H1 (cell line): ENCODE measurements around the gene DCBLD1. TPM values are rescaled to one million over a fixed set of nuclear protein-coding genes. Genes with fewer than 3 reads are reported as not detected.

Experiments used
- CTCF ChIA-PET: fragments of 300-600 bp; sonication (Branson Sonifier 250); formaldehyde crosslinking; loops from one replicate; lab custom pipeline; 2021; ENCODE audit not compliant: partially characterized antibody; lab: Charles Lee
- POLR2A ChIA-PET: fragments of 300-600 bp; sonication (Branson Sonifier 250); formaldehyde crosslinking; loops from one replicate; lab custom pipeline; 2021; ENCODE audit warnings: inconsistent platforms; ENCODE audit not compliant: partially characterized antibody; lab: Charles Lee
- DNase-seq, 2 experiments: peaks; one replicate each; pipeline versions ENCODE4 v3.0.0 to v3.0.0-alpha.2; 2010 to 2022; ENCODE audit warnings: low spot score in 2 of 2, low read depth in 1 of 2, mixed read lengths in 1 of 2
- FAIRE-seq: peaks from 2 replicates; lab custom pipeline; 2011; peaks lifted over from hg19 to GRCh38; lab: Jason Lieb, UNC
- H2AFZ ChIP-seq: 2 replicates; pipeline ENCODE4 v1.8.1; 2012; ENCODE audit warnings: low read length, inconsistent platforms
- H2AK5ac ChIP-seq: 2 replicates; pipeline ENCODE4 v1.6.1; 2013; ENCODE audit warnings: low read depth, low read length
- H2BK120ac ChIP-seq: replicated peaks from 2 replicates; pipeline ENCODE3; 2013; ENCODE audit warnings: low read depth, low read length, inconsistent platforms
- H2BK12ac ChIP-seq: 2 replicates; pipeline ENCODE4 v1.6.1; 2013; ENCODE audit warnings: low read depth, low read length
- H2BK15ac ChIP-seq: 2 replicates; pipeline ENCODE4 v1.6.1; 2013; ENCODE audit warnings: low read length
- H2BK20ac ChIP-seq: 2 replicates; pipeline ENCODE4 v1.6.1; 2013; ENCODE audit warnings: low read length
- H2BK5ac ChIP-seq: 2 replicates; pipeline ENCODE4 v1.6.1; 2013; ENCODE audit warnings: low read depth, low read length
- H3K14ac ChIP-seq: 2 replicates; pipeline ENCODE4 v1.6.1; 2013; ENCODE audit warnings: inconsistent platforms; ENCODE audit not compliant: insufficient read length
- H3K18ac ChIP-seq: 2 replicates; pipeline ENCODE4 v1.6.1; 2013; ENCODE audit warnings: low read length; ENCODE audit errors: extremely low read depth
- H3K23ac ChIP-seq: 2 replicates; pipeline ENCODE4 v1.6.1; 2013; ENCODE audit warnings: inconsistent platforms; ENCODE audit not compliant: insufficient read length
- H3K23me2 ChIP-seq: 2 replicates; pipeline ENCODE4 v1.6.1; 2013; ENCODE audit warnings: low read depth, low read length
- H3K27ac ChIP-seq: 2 replicates; pipeline ENCODE4 v1.6.1; 2011; ENCODE audit warnings: low read depth, low read length, inconsistent platforms
- H3K27me3 ChIP-seq, 4 experiments: replicated peaks in 1 of 4; 1 replicate in 1 of 4; 2 replicates in 3 of 4; pipeline versions ENCODE4 v1.6.1 to v1.8.1; 2011 to 2013; ENCODE audit warnings: low read length in 3 of 4, mild to moderate bottlenecking in 3 of 4, inconsistent platforms in 2 of 4, mixed read lengths in 2 of 4, moderate library complexity in 1 of 4; ENCODE audit not compliant: control insufficient read depth in 3 of 4, insufficient read depth in 3 of 4; ENCODE audit errors: extremely low read depth in 1 of 4
- H3K36me3 ChIP-seq, 4 experiments: 2 replicates each; pipeline versions ENCODE4 v1.6.1 to v1.8.1; 2011 to 2013; ENCODE audit warnings: mild to moderate bottlenecking in 4 of 4, low read length in 3 of 4, moderate library complexity in 2 of 4, control low read depth in 1 of 4, inconsistent platforms in 1 of 4; ENCODE audit not compliant: insufficient read depth in 4 of 4, control insufficient read depth in 2 of 4
- H3K4ac ChIP-seq: replicated peaks from 2 replicates; pipeline ENCODE3; 2013; ENCODE audit warnings: low read length, low read depth, mixed read lengths, inconsistent platforms; ENCODE audit not compliant: insufficient read length
- H3K4me1 ChIP-seq, 4 experiments: replicated peaks in 1 of 4; 1 replicate in 1 of 4; 2 replicates in 3 of 4; pipeline versions ENCODE4 v1.6.1 to v1.8.1; 2011 to 2013; ENCODE audit warnings: low read length in 3 of 4, inconsistent platforms in 2 of 4, mixed read lengths in 1 of 4; ENCODE audit not compliant: insufficient read depth in 4 of 4, control insufficient read depth in 3 of 4
- H3K4me2 ChIP-seq, 2 experiments: 2 replicates each; pipeline versions ENCODE4 v1.6.1 to v1.8.1; 2011 to 2013; ENCODE audit warnings: low read depth in 2 of 2, low read length in 2 of 2, control low read depth in 1 of 2, inconsistent platforms in 1 of 2, mild to moderate bottlenecking in 1 of 2; ENCODE audit not compliant: insufficient read depth in 1 of 2
- H3K4me3 ChIP-seq, 4 experiments: fragments of 200-600, 300-600 bp in 1 of 4; sonication (generic), shearing (Covaris generic), sonication (Bioruptor Twin) in 1 of 4; 2 replicates each; pipeline versions ENCODE4 v1.5.1 to v1.8.1; 2011 to 2016; ENCODE audit warnings: low read length in 4 of 4, low read depth in 3 of 4, control low read depth in 2 of 4, inconsistent platforms in 2 of 4, mild to moderate bottlenecking in 2 of 4, mixed read lengths in 1 of 4, moderate library complexity in 1 of 4; ENCODE audit not compliant: insufficient read depth in 2 of 4; ENCODE audit errors: extremely low read depth in 1 of 4
- H3K56ac ChIP-seq: replicated peaks from 2 replicates; pipeline ENCODE3; 2013; ENCODE audit warnings: low read depth, mild to moderate bottlenecking, mixed read lengths, low read length, inconsistent platforms; ENCODE audit not compliant: insufficient read length
- H3K79me1 ChIP-seq: 2 replicates; pipeline ENCODE4 v1.6.1; 2013; ENCODE audit warnings: low read depth, low read length, control low read depth
- H3K79me2 ChIP-seq, 2 experiments: 2 replicates each; pipeline versions ENCODE4 v1.6.1 to v1.8.1; 2012 to 2013; ENCODE audit warnings: low read length in 2 of 2, mild to moderate bottlenecking in 2 of 2, inconsistent platforms in 1 of 2; ENCODE audit not compliant: insufficient read depth in 2 of 2, control insufficient read depth in 1 of 2
- H3K9ac ChIP-seq, 4 experiments: replicated peaks in 1 of 4; 1 replicate in 1 of 4; 2 replicates in 3 of 4; pipeline versions ENCODE4 v1.6.1 to v1.8.1; 2011 to 2013; ENCODE audit warnings: low read depth in 3 of 4, low read length in 3 of 4, control low read depth in 2 of 4, mild to moderate bottlenecking in 2 of 4, moderate library complexity in 2 of 4, inconsistent platforms in 1 of 4; ENCODE audit errors: extremely low read depth in 1 of 4
- H3K9me3 ChIP-seq, 2 experiments: 2 replicates each; pipeline versions ENCODE4 v1.6.1 to v1.8.1; 2012 to 2013; ENCODE audit warnings: mild to moderate bottlenecking in 2 of 2, moderate library complexity in 2 of 2, control low read depth in 1 of 2, inconsistent platforms in 1 of 2, low read depth in 1 of 2, low read length in 1 of 2, mixed read lengths in 1 of 2; ENCODE audit not compliant: insufficient read depth in 2 of 2
- H4K20me1 ChIP-seq, 2 experiments: replicated peaks in 1 of 2; 2 replicates each; pipeline versions ENCODE3 to v1.8.1; 2011 to 2013; ENCODE audit warnings: inconsistent platforms in 2 of 2, low read length in 2 of 2, mild to moderate bottlenecking in 1 of 2; ENCODE audit not compliant: insufficient read depth in 2 of 2, control insufficient read depth in 1 of 2
- H4K5ac ChIP-seq: 2 replicates; pipeline ENCODE4 v1.6.1; 2013; ENCODE audit warnings: low read length, low read depth, mixed read lengths, inconsistent platforms; ENCODE audit not compliant: insufficient read length
- H4K8ac ChIP-seq: 2 replicates; pipeline ENCODE4 v1.8.0; 2013; ENCODE audit warnings: mild to moderate bottlenecking, moderate library complexity, low read length, inconsistent platforms; ENCODE audit not compliant: insufficient read depth; ENCODE audit errors: extremely low read depth
- H4K91ac ChIP-seq: replicated peaks from 2 replicates; pipeline ENCODE3; 2013; ENCODE audit warnings: low read length, mixed read lengths, inconsistent platforms; ENCODE audit not compliant: insufficient read length
- JUND ChIP-seq: IDR thresholded peaks from 2 replicates; pipeline ENCODE4 v1.6.1; 2011; ENCODE audit warnings: mild to moderate bottlenecking, improper control_type of control experiment, low read length
- TBP ChIP-seq: IDR thresholded peaks from 2 replicates; pipeline ENCODE4 v1.6.1; 2011; ENCODE audit warnings: low read depth, low read length, improper control_type of control experiment
- WGBS, 2 experiments: shearing (Covaris generic) in 1 of 2; methylation state at CpG; one replicate each; pipeline versions ENCODE4 v1.1.6 to v1.1.7; 2013 to 2015; ENCODE audit warnings: low lambda C conversion rate in 2 of 2, mixed read lengths in 2 of 2, inconsistent platforms in 1 of 2, low coverage in 1 of 2, missing lambda C conversion rate in 1 of 2; ENCODE audit not compliant: insufficient replicate concordance in 2 of 2, insufficient coverage in 1 of 2, insufficient read length in 1 of 2; ENCODE audit errors: extremely low coverage in 1 of 2, missing lambda C conversion rate in 1 of 2; 5-methylcytosine and 5-hydroxymethylcytosine counted together
- polyA plus RNA-seq, 7 experiments: library from polyadenylated mRNA; depleted of rRNA in 3 of 7; stranded (reverse) in 5 of 7; unstranded in 2 of 7; fragments of >200 nt in 5 of 7; fragments of 200-250 nt in 2 of 7; gene quantifications; 1 replicate in 5 of 7; 2 replicates in 1 of 7; 4 replicates in 1 of 7; pipeline versions ENCODE4 v1.2.1 to v1.2.3, GENCODE V29; 2011 to 2013; ENCODE audit warnings: missing spikeins in 2 of 7, mixed read lengths in 2 of 7
- total RNA-seq: library from RNA; stranded (reverse); fragmentation: NEBNext Ultra II Directional; extraction: Animal tissue kit (Norgen Biotek cat#: 25700); gene quantifications from 2 replicates; pipeline ENCODE4 v1.2.1, GENCODE V29; 2021

Gene DCBLD1
- total and polyA plus RNA-seq, 2 of the 8 experiments (the other 6 are each of a cell fraction or from before 2014, with no cell fraction given), result 3.9 to 11.2 TPM

DNA sequence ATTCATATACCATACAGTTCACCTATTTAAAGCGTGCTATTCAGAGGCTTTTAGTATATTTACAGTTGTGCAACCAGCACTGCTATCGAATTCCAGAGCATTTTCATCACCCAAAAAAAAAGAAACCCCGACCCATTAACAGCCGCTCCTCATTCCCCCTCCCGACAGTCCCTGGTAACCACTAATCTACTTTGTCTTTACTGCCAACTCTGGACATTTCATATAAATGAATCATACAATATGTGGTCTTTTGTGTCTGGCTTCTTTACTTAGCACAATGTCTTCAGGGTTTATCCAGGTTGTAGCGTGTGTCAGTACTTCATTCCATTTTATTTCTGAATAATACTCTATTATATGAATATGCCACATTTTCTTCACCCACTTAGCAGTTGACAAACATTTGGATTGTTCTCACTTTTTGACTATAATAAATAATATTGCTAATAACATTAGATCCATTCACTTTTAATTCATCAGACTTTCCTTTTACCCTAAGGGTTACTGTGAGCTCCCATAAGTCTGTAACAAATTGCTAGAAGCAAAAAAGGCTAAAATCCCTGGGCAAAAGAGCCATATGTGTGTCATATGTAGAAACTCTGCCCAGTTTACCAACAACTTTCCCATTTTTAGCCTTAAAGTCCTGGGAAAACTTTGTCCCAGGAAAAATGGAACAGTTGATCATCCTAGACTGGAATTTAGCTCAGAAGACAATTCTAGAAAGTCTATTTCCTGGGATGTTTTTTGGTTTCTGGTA is 33.6 kb upstream of the DCBLD1 start:
- Histone ChIP-seq H3K27me3 (no peaks in the 10 kb centered on the region), H2AFZ (no peak overlapping the region), H2BK12ac (no peak overlapping the region), H3K4me1 (peaks cover 0 to 7% (median 3%) of the 10 kb centered on the region in 4 experiments; a peak in 4 of 7 replicates), H4K20me1 (no peaks in the 10 kb centered on the region), H4K8ac (no peak overlapping the region), H3K27ac (no peak overlapping the region), H4K5ac (no peak overlapping the region), H3K23ac (no peak overlapping the region), H4K91ac (no peak overlapping the region), H3K18ac (no peak overlapping the region), H3K14ac (no peak overlapping the region), H2BK120ac (no peak overlapping the region), H3K9me3 (no peaks in the 10 kb centered on the region), H3K4ac (no peak overlapping the region), H3K79me2 (no peaks in the 10 kb centered on the region), H3K79me1 (no peaks in the 10 kb centered on the region), H3K4me3 (no peak overlapping the region), H2BK20ac (no peak overlapping the region), H2AK5ac (no peak overlapping the region), H3K4me2 (no peak overlapping the region), H2BK15ac (no peak overlapping the region), H3K23me2 (no peaks in the 10 kb centered on the region), H3K9ac (no peak overlapping the region), H3K56ac (no peak overlapping the region), H2BK5ac (no peak overlapping the region), H3K36me3 (no peaks in the 10 kb centered on the region)
- ChIA-PET CTCF (interaction anchor here (0.6 to 6.2 kb wide), 20 partner anchors 16 to 841 kb away, joined by 3 to 54 read pairs (median 5); partner anchors contain the start of genes GOPC and ROS1), POLR2A (no interaction called here)
- FAIRE-seq (no peak), DNase-seq (no peak)
- TF ChIP-seq JUND (no peak), TBP (no peak)
- 86% methylated on average over 6 of the region's 6 CpGs; no CpG with 5 or more reads in 1 of the 2 experiments for WGBS, 2 experiments
